Bone marrow (tissue), 2 donors: Measurements from ENCODE around the gene TAS2R5.
"Not testable (repeated sequence)": the region's sequence is repeated elsewhere in the genome, so short reads cannot be mapped to it uniquely, and the experiment has no call there.

Experiments
- DNase-seq, 2 donors: peaks; one replicate each; lab custom pipeline; 2025; lab: John Stamatoyannopoulos, UW

TAS2R5 gene

GRCh38 chr7:141789917-141790316 lies at the start of gene TAS2R5:
TAS2R5 (plus strand) TSS chr7:141790217; CDS start chr7:141790362, 145 bp downstream.
- DNase-seq: no peak

GRCh38 chr7:141742229-141742628 lies 47.8 kb upstream of the TAS2R5 start:
- no peak for DNase-seq

GRCh38 chr7:141744131-141744530 lies 45.9 kb upstream of the TAS2R5 start:
- no peak for DNase-seq

- DNase-seq: no peak
Measured at GRCh38 chr7:141748396-141748795, 41.6 kb upstream of the TAS2R5 start.

- DNase-seq: not testable (repeated sequence)
Measured at GRCh38 chr7:141751904-141752303, 38.1 kb upstream of the TAS2R5 start.

- DNase-seq: no peak
Measured at GRCh38 chr7:141752634-141753033, 37.4 kb upstream of the TAS2R5 start.

GRCh38 chr7:141754939-141755338 lies 35.1 kb upstream of the TAS2R5 start:
- no peak for DNase-seq

GRCh38 chr7:141763797-141764196 lies 26.2 kb upstream of the TAS2R5 start, which contains the start of gene TAS2R3:
TAS2R3 (plus strand) TSS chr7:141764097; CDS start chr7:141764159, 62 bp downstream.
- no peak for DNase-seq

- not testable (repeated sequence) for DNase-seq
Measured at GRCh38 chr7:141770083-141770583, 19.9 kb upstream of the TAS2R5 start.

- no peak for DNase-seq
Measured at GRCh38 chr7:141776374-141776773, 13.6 kb upstream of the TAS2R5 start, which contains the start of gene TAS2R4. TAS2R4 (plus strand) TSS chr7:141776674; CDS start chr7:141778489, 1,815 bp downstream.

GRCh38 chr7:141785706-141786552 lies 4.1 kb upstream of the TAS2R5 start:
- DNase-seq: peak in 1 of 2 donors; percentile 59

GRCh38 chr7:141788296-141788695 lies 1.7 kb upstream of the TAS2R5 start:
- no peak for DNase-seq

- no peak for DNase-seq
Measured at GRCh38 chr7:141792526-141792925, 2.5 kb downstream of the TAS2R5 start.

GRCh38 chr7:141820067-141820466 lies 30.1 kb downstream of the TAS2R5 start:
- no peak for DNase-seq

- DNase-seq: not testable (repeated sequence)
Measured at GRCh38 chr7:141822432-141822831, 32.4 kb downstream of the TAS2R5 start.

GRCh38 chr7:141837683-141838082 lies 47.7 kb downstream of the TAS2R5 start:
- DNase-seq: no peak

GRCh38 chr7:141838581-141838980 lies 48.6 kb downstream of the TAS2R5 start:
- DNase-seq: no peak

- DNase-seq: no peak
Measured at GRCh38 chr7:141839256-141839655, 49.2 kb downstream of the TAS2R5 start.

GRCh38 chr7:141840708-141841107 lies 50.7 kb downstream of the TAS2R5 start:
- DNase-seq: no peak
